KBM-7 (cell line): ENCODE measurements around the gene PPIL3.

ENCODE experiments used
- DNase-seq: peaks from one replicate; pipeline ENCODE4 v3.0.0-alpha.2; 2015
- in situ Hi-C: fragments of 300-500 bp; cut with MboI; formaldehyde crosslinking; loops from 2 replicates; pipeline ENCODE4 v1.14.3; 2020; ENCODE audit warnings: low sequenced_read_pairs, low pct_unique_long_range_greater_than_20kb, mixed read lengths

The PPIL3 gene

DNA sequence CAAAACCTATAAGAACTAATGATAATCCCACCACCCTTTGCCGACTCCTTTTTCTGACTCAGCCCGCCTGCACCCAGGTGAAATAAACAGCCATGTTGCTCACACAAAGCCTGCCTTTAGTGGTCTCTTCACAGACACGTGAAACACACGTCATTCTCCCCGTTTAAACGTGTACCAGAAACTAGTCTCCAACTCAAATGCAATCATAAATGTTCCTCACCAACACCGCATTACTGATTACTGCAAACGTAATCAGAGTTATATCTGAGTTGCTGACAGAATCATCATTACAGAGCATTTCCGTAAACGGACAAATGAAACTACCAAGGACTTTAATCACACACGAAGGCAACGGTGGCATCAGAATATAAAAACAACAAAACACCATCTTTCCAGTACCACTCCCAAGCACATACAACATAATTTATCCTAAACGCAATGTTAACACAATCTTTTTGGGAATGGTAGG lies 26.3 kb downstream of the PPIL3 start:
- no peak for DNase-seq

GRCh38 chr2:200861617-200862155 lies 27.2 kb downstream of the PPIL3 start:
- in situ Hi-C loops = no loop called here
- DNase-seq = no peak

More for the DNA sequence above, 26.3 kb downstream of the PPIL3 start:
- in situ Hi-C loops = no loop called here

DNA sequence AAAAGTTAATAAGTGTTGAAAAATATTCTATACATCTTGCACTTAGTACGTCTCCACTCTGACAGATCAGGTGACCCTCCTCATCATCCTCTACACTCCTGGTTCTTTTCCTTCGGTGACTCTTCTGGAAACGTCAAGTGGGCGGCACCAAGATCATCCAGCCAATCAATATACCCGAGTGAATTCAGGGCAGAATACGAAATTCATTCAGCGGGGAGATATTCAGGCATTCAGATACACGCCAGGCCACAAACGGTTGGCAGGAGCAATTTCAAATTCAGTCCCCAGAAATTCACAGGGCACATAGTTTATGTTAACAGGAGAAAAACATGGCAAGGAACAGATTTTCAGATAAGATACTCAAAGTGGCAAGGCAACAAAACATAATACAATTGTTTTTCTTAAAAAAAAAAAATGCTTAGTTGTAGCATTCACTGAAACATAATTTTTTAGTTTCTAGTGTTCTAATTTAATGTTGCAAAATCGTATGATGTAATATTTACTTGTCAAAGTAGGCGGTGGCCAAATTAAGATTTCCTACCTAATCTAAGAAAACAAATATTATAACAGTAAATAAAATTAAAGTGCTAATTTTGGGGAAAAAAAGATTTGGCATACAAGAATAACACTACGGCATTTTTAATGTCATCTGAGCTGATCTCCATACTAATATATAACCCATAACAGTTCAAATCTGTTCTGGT lies 28.6 kb downstream of the PPIL3 start:
- no peak for DNase-seq
- in situ Hi-C loops = no loop called here

- no peak for DNase-seq
- in situ Hi-C loops = no loop called here
These were observed 32.1 kb downstream of the PPIL3 start for GRCh38 chr2:200856806-200857205.

GRCh38 chr2:200852605-200853004 lies 36.3 kb downstream of the PPIL3 start:
- in situ Hi-C loops = no loop called here
- DNase-seq = no peak

DNA sequence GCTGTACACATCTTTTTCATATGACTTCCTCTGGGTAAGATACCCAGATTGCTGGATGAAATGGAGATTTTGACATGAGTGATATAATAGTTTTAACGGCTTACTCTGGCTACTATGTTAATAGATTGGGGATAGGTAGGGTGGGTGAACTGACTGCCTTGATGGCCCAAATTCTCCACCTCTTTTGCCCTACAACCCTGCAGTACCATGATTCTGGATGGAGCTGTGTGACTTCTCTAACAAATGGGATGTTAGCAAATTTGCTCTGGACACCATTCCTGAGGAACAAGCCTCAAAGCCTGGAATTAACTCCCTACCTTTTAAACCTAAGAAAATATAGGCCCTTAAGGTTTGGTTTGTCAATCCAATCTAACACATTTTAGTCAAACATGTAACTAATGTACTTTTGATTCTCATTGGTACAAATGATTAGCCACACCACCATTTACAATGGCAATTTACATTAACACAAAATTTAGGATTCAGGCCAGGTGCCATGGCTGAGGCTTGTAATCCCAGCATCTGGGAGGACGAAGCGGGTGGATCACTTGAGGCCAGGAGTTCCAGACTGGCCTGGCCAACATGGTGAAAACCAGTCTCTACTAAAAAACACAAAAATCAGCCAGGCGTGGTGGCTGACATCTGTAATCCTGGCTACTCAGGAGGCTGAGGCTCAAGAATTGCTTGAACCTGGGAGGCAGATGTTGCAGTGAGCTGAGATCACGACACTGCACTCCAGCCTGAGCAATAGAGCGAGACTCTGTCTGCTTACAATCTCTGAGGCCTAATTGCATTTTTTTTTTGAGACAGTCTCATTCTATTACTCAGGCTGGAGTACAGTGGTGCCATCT lies 37.3 kb downstream of the PPIL3 start:
- in situ Hi-C loops = no loop called here
- DNase-seq = no peak

DNA sequence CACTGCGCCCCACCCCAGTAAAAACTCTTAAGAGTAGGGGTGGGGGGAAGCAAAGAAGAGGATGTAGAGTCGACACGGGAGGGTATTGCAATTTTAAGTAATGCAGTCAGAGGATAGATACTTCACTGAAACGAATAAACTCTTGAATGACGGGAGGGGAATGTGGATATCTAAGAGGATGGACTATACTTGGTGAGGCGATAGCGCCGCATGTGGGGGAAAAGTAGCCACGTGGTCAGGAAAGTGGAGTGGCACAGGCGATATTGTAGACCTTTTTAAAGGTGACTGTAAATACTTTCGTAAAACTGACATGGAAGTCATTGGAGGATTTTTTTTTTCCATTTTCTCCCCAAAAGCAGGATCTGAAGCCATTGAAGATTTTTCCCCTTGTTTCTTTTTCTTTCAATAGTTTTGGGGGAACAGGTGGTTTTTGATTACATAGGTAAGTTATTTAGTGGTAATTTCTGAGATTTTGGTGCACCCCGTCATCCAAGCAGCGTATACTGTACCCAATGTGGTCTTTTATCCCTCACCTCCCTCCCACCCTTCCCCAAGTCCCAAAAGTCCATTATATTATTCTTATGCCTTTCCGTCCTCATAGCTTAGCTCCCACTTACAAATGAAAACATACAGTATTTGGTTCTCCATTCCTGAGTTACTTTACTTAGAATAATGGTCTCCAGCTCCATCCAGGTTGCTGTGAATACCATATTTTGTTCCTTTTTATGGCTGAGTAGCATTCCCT lies 38.2 kb downstream of the PPIL3 start:
- in situ Hi-C loops = no loop called here
- no peak for DNase-seq

DNA sequence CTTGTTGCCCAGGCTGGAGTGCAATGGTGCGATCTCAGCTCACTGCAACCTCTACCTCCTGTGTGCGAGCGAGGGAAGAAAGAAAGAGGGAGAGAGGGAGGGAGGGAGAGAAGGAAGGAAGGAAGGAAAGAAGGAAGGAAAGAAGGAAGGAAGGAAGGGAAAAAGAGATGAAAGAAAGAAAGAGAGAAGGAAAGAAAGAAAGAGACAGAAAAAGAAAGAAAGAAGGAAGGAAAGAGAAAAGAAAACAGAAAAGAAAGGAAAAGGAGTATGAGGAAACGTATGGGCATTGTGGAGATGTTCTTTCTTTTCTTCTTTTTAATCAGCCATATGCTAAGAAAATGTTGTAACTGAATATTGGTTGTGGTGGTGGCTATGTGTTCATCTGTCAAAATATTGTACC lies 40.9 kb downstream of the PPIL3 start:
- in situ Hi-C loops = no loop called here
- DNase-seq = no peak

- DNase-seq = no peak
- in situ Hi-C loops = no loop called here
These were observed 41.6 kb downstream of the PPIL3 start for GRCh38 chr2:200847269-200847668.

DNA sequence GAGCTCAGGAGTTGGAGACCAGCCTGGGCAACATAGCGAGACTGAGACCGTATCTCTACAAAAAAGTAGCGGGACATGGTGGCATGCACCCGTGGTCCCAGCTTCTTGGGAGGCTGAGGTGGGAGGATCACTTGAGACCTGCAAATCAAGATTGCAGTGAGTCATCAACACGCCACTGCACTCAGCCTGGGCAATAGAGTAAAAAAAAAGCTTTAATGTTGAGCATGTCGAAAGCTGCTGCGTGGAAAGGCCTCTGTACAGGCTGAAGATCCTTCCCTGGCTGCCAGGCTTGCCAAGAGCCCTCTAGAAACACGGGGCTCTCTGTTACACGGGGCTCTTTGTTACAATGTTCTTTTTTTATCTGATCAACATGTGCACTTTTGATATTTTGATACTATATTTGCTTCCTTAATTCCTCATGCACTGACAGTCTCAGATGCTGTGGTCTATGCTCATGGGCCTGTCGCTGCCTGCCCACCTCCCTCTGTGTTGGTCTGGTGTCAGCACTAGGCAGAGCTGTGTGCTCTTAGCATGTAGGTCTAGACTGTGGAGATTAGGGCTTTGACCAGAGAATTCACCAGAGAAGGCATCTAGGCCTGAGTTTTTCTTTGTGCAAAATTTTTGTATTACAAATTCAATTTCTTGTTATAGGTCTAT lies 43.1 kb downstream of the PPIL3 start:
- no peak for DNase-seq
- in situ Hi-C loops = no loop called here

DNA sequence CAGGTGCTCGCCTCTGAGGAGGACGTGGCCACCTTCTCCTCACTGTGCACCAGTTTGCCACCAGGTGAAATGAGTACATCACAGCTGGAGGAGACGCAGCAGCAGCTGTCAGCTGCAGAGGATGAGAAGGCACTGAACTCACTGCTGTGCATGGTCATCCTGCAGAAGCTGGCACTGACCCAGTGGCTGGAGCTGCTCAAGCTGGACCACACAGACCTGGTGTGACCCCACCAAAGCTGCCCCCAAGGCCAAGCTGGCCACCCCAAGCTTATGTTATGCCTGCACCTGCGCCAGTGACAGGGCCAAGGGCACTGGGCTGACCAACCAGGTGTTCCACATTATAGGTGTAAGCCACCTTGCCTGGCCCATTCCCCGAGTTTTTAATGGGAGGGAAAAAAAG lies 43.7 kb downstream of the PPIL3 start:
- in situ Hi-C loops = no loop called here

DNA sequence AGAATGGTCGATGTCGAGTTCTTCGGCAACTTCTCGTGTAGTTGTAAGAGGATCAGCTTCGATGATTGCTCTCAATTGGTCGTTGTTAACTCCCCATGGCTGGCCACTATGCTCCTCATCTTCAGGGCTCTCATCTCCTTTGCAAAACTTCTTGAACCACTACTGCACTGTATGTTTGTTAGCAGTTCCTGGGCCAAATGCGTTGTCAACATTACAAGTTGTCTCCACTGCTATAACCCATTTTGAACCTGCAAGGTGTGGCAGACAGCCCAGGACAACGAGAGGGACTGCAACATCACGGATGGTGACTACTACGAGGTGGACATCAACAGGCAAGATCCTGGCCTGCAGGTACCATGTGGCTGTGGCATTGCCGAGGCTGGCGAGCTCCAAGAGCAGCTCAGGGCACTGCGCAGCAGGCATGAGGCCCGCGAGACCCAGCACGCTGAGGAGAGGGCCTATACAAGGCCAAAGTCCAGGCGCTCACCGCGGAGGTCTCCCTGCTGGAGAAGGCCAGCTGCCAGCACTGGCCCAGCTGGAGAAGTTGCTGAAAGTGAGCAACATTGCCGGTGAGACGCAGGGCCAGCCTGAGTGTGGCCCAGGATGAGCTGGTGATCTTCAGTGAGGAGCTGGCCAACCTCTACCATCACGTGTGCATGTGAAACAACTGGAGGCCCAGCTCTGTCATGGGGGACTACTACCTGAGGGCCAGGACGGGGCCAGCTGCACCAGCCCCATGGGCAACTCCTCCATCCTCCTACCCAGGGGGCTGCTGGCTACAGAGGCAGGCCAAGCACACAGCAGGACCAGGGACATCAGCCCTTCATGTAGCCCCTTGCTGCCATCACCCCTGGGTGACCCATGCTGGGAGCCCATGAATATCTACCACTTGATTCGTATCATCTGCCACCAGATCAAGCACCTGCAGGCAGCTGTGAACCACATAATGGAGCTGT lies 44.6 kb downstream of the PPIL3 start:
- in situ Hi-C loops = no loop called here
- DNase-seq = no peak

More for the DNA sequence above, 43.7 kb downstream of the PPIL3 start:
- no peak for DNase-seq

- in situ Hi-C loops = no loop called here
- no peak for DNase-seq
These were observed 49.4 kb downstream of the PPIL3 start for GRCh38 chr2:200839513-200839912.

DNA sequence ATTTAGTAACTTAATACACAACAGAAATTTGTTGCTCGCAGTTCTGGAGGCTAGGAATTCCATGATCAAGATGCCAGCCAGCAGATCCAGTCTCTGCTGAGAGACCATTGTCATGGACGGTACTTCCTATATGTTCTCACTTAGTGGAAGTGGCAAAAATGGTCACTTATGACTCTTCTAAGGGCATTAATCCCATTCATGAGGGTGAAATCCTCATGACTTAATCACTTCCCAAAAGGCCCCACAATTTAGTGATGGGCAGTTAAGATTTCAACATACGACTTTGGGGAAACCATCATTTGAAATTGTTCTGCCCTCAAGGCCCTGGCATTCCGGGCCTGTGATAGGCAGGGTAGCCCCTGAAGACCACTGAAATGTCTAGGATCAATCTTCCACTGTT lies 54.2 kb downstream of the PPIL3 start:
- DNase-seq = no peak

GRCh38 chr2:200829258-200829655 lies 59.6 kb downstream of the PPIL3 start:
- no peak for DNase-seq
- in situ Hi-C loops = no loop called here

More for the DNA sequence above, 54.2 kb downstream of the PPIL3 start:
- in situ Hi-C loops = no loop called here

- no peak for DNase-seq
- in situ Hi-C loops = no loop called here
These were observed 60.2 kb downstream of the PPIL3 start for GRCh38 chr2:200828572-200829257.

GRCh38 chr2:200828104-200828503 lies 60.8 kb downstream of the PPIL3 start:
- in situ Hi-C loops = no loop called here
- no peak for DNase-seq
